ENCODE results near the gene ABLIM2. TPM values are rescaled to one million over a fixed set of nuclear protein-coding genes. Genes with fewer than 3 reads are reported as not detected.

Gene ABLIM2
- total and polyA plus RNA-seq, 2 of the 13 experiments (the other 11 are each of a cell fraction or from before 2014, with no cell fraction given), result 0.20 to 0.37 TPM

GRCh38 chr4:8092282-8092681 is 66.3 kb downstream of the ABLIM2 start:
- FAIRE-seq, result no peak
- DNase-seq (ENCODE audit: low spot score), result no peak
- H3K4me3 ChIP-seq (replicated peaks in 1 of 3; ENCODE audit: insufficient read depth in 1 of 3, low read depth in 2 of 3, low read length in 3 of 3), result no peak overlapping the region
- H3K27ac ChIP-seq (ENCODE audit: extremely low read length, insufficient read depth, low read length), result no peak overlapping the region
- WGBS (ENCODE audit: low lambda C conversion rate), result 66% methylated on average over 2 of the region's 2 CpGs
- ChIA-PET CTCF (ENCODE audit: low intra/inter-chr PET ratio, low total read pairs) (no interaction called here), POLR2A (no interaction called here)
- intact Hi-C loops (cut with micrococcal nuclease; ENCODE audit: unreplicated experiment) (no loop called here), in situ Hi-C loops (cut with HindIII; ENCODE audit: extremely low pct_ligation_motif_present, low pct_unique_long_range_greater_than_20kb) (no loop called here)
- H3K4me2 ChIP-seq (ENCODE audit: low read depth, low read length), result no peak overlapping the region
- H3K36me3 ChIP-seq (replicated peaks in 1 of 2; ENCODE audit: control insufficient read depth in 1 of 2, insufficient read depth in 2 of 2, low read length in 2 of 2), result no peaks in the 10 kb centered on the region
- no peaks in the 10 kb centered on the region for H3K4me1 ChIP-seq (ENCODE audit: insufficient read depth, low read length)
- H3K27me3 ChIP-seq (ENCODE audit: control insufficient read depth in 1 of 2, insufficient read depth in 2 of 2, low read length in 2 of 2), result peaks cover 0 to 3% of the 10 kb centered on the region in 2 experiments; a peak in 1 of 5 replicates
- no peak overlapping the region for H3K9ac ChIP-seq (ENCODE audit: insufficient read depth, low read depth, low read length)
- peaks cover 13% of the 10 kb centered on the region for H3K9me3 ChIP-seq (ENCODE audit: low read length)
- H3K79me2 ChIP-seq (ENCODE audit: insufficient read depth, low read length), result no peaks in the 10 kb centered on the region
- no peak for ATAC-seq
- TF ChIP-seq ZNF17 (CRISPR knock-in tag; IDR thresholded peaks at IDR 0.05), result no peak
- no peak for TF ChIP-seq ARID2 (CRISPR knock-in tag; IDR thresholded peaks at IDR 0.05; ENCODE audit: borderline replicate concordance)
- TF ChIP-seq ZNF367 (CRISPR knock-in tag; IDR thresholded peaks at IDR 0.05; ENCODE audit: borderline replicate concordance), result no peak
- no peak for TF ChIP-seq ATF3 (CRISPR knock-in tag; IDR thresholded peaks at IDR 0.05)
- TF ChIP-seq ZNF280D (CRISPR knock-in tag; IDR thresholded peaks at IDR 0.05), result no peak
- TF ChIP-seq HOXD1 (CRISPR knock-in tag; IDR thresholded peaks at IDR 0.05), result no peak
- TF ChIP-seq PAXIP1 (CRISPR knock-in tag; conservative IDR thresholded peaks at IDR 0.05), result no peak
- TF ChIP-seq FOXC1 (CRISPR knock-in tag; IDR thresholded peaks at IDR 0.05; ENCODE audit: borderline replicate concordance), result no peak
- TF ChIP-seq NFKBIZ (CRISPR knock-in tag; IDR thresholded peaks at IDR 0.05), result no peak
- TF ChIP-seq KLF9 (CRISPR knock-in tag; IDR thresholded peaks at IDR 0.05; ENCODE audit: low read depth), result no peak
- TF ChIP-seq ZSCAN31 (CRISPR knock-in tag; IDR thresholded peaks at IDR 0.05; ENCODE audit: low read depth), result no peak
- no peak overlapping the region for H2AFZ ChIP-seq (ENCODE audit: low read length)
- BruUV-seq (replicated peaks), result no TSS peak
- no peaks in the 10 kb centered on the region for H4K20me1 ChIP-seq (ENCODE audit: insufficient read depth, low read length)

All from HepG2 (cell line).